Cardiac muscle cell (in vitro differentiated cells and primary cell): Measurements from ENCODE around the gene RBBP8. TPM values are rescaled to one million over a fixed set of nuclear protein-coding genes. Genes with fewer than 3 reads are reported as not detected.

Experiments
- DNase-seq, 2 donors: peaks; one replicate each; pipeline versions ENCODE4 v3.0.0 to v3.0.0-alpha.2; 2010 to 2017; ENCODE audit warnings: low read depth in 1 of 2, low spot score in 1 of 2
- H3K27ac ChIP-seq: fragments of 200-600 bp; sonication (generic); 2 replicates; pipeline ENCODE4 v1.5.1; 2016
- H3K27me3 ChIP-seq: fragments of 200-600 bp; sonication (generic); 2 replicates; pipeline ENCODE4 v1.6.0; 2016; ENCODE audit warnings: control low read depth
- H3K36me3 ChIP-seq: fragments of 200-600 bp; sonication (generic); 2 replicates; pipeline ENCODE4 v1.5.1; 2016; ENCODE audit warnings: control low read depth
- H3K4me1 ChIP-seq: fragments of 200-600 bp; sonication (generic); 2 replicates; pipeline ENCODE4 v1.8.1; 2017; ENCODE audit warnings: low read depth, mild to moderate bottlenecking, mixed run types
- H3K4me3 ChIP-seq: fragments of 200-600 bp; sonication (generic); 2 replicates; pipeline ENCODE4 v1.5.1; 2016; ENCODE audit warnings: mild to moderate bottlenecking
- H3K9me3 ChIP-seq: fragments of 200-600 bp; sonication (generic); 2 replicates; pipeline ENCODE4 v1.5.1; 2017; ENCODE audit warnings: low read depth, mild to moderate bottlenecking, control low read depth
- polyA plus RNA-seq: library from polyadenylated mRNA; unstranded; fragments of >200 nt; fragmentation: Nextera tagmentation; extraction: Ambion mirVana; gene quantifications from 2 replicates; pipeline ENCODE4 v1.2.1, GENCODE V29; 2016
- total RNA-seq: library from RNA; depleted of rRNA; stranded (reverse); fragments of >200 nt; gene quantifications from 2 replicates; pipeline ENCODE4 v1.2.3, GENCODE V29; 2016
- TF ChIP-seq, protein P1 (sequence below): IDR thresholded peaks from 2 replicates; pipeline ENCODE4 v1.5.1; 2012; ENCODE audit warnings: low read depth, mild to moderate bottlenecking, low read length

Gene RBBP8
- total and polyA plus RNA-seq, 2 experiments from 2014 or later, result 27.4 to 30.1 TPM

DNA sequence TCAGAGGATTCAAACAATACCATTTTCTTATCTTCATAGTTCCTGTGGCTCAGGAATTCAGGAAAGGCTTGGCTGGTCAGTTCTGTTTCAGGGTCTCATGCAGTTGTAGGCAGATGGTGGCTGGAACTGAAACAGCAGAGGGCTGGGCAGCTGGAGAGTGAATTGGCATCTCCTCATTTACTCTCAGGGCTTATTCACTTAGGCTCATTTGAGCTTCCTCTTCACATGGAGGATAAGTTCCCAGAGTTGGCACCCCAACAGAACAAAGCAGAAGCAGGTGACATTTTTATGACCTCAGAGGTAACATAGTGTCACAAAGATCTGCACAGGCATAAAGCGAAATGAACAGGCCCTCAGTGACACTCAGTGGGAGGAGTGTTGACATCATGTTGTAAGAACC is 66.1 kb downstream of the RBBP8 start:
- TF ChIP-seq, protein P1, sequence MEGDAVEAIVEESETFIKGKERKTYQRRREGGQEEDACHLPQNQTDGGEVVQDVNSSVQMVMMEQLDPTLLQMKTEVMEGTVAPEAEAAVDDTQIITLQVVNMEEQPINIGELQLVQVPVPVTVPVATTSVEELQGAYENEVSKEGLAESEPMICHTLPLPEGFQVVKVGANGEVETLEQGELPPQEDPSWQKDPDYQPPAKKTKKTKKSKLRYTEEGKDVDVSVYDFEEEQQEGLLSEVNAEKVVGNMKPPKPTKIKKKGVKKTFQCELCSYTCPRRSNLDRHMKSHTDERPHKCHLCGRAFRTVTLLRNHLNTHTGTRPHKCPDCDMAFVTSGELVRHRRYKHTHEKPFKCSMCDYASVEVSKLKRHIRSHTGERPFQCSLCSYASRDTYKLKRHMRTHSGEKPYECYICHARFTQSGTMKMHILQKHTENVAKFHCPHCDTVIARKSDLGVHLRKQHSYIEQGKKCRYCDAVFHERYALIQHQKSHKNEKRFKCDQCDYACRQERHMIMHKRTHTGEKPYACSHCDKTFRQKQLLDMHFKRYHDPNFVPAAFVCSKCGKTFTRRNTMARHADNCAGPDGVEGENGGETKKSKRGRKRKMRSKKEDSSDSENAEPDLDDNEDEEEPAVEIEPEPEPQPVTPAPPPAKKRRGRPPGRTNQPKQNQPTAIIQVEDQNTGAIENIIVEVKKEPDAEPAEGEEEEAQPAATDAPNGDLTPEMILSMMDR, result no peak
- peaks cover 13% of the 10 kb centered on the region for H3K4me1 ChIP-seq
- H3K9me3 ChIP-seq, result no peaks in the 10 kb centered on the region
- peaks cover 28% of the 10 kb centered on the region for H3K36me3 ChIP-seq
- H3K4me3 ChIP-seq, result no peak overlapping the region
- peak overlapping the region; percentile 31 for H3K27ac ChIP-seq
- DNase-seq, result peak in 1 of 2 donors; percentile 84
- no peaks in the 10 kb centered on the region for H3K27me3 ChIP-seq

- Histone ChIP-seq H3K36me3 (peaks cover 28% of the 10 kb centered on the region), H3K27me3 (no peaks in the 10 kb centered on the region), H3K27ac (no peak overlapping the region), H3K9me3 (no peaks in the 10 kb centered on the region), H3K4me3 (no peak overlapping the region), H3K4me1 (peaks cover 13% of the 10 kb centered on the region)
- DNase-seq, result no peak
- TF ChIP-seq, protein P1, result no peak
Measured at GRCh38 chr18:22999647-23000046, 66.5 kb downstream of the RBBP8 start.

DNA sequence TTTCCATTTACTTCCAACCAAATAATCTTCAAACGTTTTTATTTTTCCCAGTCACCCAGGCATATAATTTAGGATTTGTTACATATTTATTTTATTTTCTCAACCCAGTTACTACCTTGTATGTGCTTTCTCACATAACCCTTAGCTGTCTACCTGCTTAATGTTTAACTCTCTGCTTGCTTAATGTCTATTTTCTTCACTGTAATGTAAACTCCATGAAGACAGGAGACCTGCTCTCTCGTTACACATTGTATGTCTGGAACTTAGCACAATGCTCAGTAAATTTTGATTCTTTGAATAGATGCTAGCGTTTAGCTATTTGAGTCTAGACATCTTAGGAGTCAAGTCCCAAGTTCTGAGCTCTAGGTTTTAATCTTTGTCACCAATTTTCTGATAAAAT is 70.2 kb downstream of the RBBP8 start:
- peaks cover 5% of the 10 kb centered on the region for H3K4me1 ChIP-seq
- TF ChIP-seq, protein P1, result no peak
- H3K4me3 ChIP-seq, result no peak overlapping the region
- no peak overlapping the region for H3K27ac ChIP-seq
- H3K27me3 ChIP-seq, result no peaks in the 10 kb centered on the region
- no peaks in the 10 kb centered on the region for H3K9me3 ChIP-seq
- peaks cover 28% of the 10 kb centered on the region for H3K36me3 ChIP-seq
- DNase-seq, result no peak

GRCh38 chr18:23012249-23012648 is 79.1 kb downstream of the RBBP8 start:
- Histone ChIP-seq H3K9me3 (no peaks in the 10 kb centered on the region), H3K27ac (no peak overlapping the region), H3K36me3 (no peaks in the 10 kb centered on the region), H3K4me3 (no peak overlapping the region), H3K4me1 (no peaks in the 10 kb centered on the region), H3K27me3 (no peaks in the 10 kb centered on the region)
- DNase-seq, result no peak
- TF ChIP-seq, protein P1, result no peak

DNA sequence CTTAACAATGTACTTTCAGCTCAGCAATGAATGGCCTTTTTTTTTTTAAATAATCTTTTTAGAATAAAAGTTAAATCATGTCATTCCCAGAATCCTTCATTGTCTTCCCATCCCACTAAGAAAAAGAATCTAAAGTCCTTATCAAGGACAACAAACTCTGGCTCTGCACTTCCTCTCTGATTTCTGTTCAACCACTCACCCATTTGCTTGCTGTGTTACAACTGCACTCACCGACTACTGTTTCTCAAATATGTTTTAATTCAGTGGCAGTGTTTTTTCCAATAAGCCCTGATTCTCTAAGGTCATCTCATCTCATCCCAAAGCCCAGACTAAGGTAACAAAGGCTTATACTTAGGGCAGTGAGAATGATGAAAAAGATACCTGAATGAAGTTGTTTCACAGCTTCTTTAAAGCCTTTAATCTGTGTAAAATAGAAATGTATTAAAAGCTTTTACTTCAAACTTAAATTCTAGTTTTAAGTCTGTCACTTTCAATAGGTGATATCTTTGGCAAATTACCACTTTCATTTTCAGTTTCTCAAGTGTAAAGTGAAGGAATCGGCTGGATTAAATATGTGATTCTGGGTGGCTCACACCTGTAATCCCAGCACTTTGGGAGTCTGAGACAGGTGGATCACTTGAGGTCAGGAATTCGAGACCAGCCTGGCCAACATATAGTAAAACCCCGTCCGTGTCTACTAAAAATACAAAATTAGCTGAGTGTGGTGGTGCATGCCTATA is 87.6 kb downstream of the RBBP8 start:
- no peak overlapping the region for H3K4me3 ChIP-seq
- H3K27me3 ChIP-seq, result no peaks in the 10 kb centered on the region
- H3K9me3 ChIP-seq, result no peaks in the 10 kb centered on the region
- DNase-seq, result no peak
- H3K36me3 ChIP-seq, result peaks cover 16% of the 10 kb centered on the region
- no peaks in the 10 kb centered on the region for H3K4me1 ChIP-seq
- H3K27ac ChIP-seq, result no peak overlapping the region
- TF ChIP-seq, protein P1, result no peak
